Stimulated activated naive CD4-positive, alpha-beta T cell treated with Interleukin-2 at 50 U/mL for 16 hours (primary cell): ENCODE data around the gene DNAAF5.
"Not testable (repeated sequence)": the region's sequence is repeated elsewhere in the genome, so short reads cannot be mapped to it uniquely, and the experiment has no call there.

Experiments used
- DNase-seq: peaks from one replicate; lab custom pipeline; 2025; lab: John Stamatoyannopoulos, UW

DNAAF5 gene

DNA sequence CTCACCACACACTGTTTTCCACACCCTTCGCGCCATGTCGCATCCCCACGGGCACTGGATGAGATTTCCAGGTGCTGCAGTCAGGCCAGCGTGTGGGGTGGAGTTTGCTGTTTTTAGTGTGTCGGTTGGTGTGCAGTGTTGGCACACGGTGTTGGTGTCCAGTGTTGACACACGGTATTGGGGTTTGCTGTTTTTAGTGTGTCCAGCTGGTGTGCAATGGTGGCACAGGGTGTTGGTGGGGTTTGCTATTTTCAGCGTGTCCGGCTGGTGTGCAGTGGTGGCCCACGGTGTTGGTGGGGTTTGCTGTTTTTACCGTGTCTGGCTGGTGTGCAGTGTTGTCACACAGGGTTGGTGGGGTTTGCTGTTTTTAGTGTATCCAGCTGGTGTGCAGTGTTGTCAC, 20.7 kb downstream of the DNAAF5 start:
- DNase-seq = no peak

DNA sequence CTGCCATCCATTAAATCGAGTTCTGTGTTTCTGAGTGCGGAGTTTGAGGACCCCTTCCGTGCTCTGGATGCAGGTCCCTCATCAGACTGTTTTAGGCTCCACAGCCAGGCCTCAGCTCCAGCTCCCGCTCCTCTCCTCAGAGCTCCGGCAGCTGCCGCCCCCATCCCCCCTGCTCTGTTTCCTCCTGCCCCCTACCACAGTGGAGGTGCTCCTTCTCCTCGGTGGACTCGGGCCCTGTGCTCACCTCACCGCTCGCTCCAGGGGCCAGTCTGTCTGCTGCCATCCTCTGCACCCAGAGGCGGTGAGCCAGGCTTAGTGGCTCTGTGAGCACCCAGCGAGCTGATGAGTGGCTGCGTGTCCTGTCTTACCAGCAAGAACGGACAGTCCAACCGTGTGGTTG, 21.9 kb downstream of the DNAAF5 start:
- DNase-seq = no peak

DNA sequence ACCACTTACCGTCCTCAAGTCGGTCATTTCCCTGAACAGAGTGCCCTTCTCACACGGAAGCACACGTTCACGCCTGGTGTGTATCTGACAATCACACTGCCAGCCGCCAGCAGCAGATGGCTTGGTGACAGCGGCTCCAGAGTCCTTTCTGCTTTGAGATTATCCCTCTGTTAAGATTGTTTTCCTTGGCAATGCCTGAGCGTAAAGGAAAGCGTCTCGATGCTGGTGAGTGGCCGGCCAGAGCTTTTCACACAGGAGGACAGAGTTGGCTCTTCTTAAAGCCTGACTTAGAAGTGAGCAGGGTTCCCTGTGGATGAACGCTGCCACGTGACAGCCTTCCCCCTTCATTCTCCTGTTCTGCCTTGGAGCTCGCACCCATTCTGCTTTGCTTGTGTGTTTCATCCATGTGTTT, 22.6 kb downstream of the DNAAF5 start:
- DNase-seq = no peak

DNA sequence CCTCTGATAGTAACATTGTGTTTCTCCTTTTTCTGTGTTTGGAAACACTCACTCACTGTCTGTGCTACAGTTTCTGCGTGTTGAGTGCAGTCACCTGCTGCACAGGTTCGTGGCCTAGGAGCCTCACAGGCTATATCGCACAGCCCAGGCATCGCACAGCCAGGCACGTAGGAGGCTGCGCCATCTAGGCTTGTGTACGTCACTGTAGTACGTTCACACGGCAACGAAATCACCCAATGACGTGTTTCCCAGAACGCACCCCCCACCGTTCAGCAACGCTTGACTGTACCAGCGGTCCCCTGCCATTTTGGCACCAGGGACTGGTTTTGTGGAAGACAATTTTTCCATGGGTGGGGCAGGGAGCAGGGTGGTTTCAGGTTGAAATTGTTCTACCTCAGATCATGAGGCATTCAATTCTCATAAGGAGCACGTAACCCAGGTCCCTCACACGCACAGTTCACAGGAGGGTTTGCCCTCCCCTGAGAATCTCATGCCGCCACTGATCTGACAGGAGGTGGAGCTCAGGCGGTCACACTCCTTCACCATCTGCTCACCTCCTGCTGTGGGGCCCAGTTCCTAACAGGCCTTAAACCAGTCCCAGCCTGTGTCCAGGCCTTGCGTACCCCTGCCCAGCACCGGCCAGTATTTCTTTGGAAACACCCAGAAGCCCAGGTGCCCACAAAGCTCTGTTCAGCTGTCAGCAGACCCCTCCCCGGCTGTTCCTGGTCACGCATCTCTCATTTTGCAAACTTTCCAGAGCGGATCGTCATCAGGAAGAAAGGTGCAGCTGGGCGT, 23.8 kb downstream of the DNAAF5 start:
- no peak for DNase-seq

DNA sequence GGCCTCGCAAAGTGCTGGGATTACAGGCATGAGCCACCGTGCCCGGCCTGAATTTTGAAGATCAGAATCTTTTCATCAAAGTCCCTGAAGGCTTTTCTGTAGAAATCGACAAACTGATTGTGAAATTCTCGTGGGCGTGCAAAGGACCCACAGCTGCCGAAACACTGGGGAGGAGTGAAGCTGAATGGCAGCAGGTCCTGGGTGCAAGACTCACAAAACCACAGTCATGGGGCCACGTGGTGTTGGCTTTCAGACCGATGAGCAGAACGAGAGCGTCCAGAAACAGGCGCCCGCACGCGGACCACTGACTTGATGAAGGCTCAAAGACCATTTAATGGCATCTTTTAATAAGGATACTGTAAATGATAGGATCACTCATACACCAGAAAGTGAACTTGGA, 25.3 kb downstream of the DNAAF5 start:
- DNase-seq = no peak

DNA sequence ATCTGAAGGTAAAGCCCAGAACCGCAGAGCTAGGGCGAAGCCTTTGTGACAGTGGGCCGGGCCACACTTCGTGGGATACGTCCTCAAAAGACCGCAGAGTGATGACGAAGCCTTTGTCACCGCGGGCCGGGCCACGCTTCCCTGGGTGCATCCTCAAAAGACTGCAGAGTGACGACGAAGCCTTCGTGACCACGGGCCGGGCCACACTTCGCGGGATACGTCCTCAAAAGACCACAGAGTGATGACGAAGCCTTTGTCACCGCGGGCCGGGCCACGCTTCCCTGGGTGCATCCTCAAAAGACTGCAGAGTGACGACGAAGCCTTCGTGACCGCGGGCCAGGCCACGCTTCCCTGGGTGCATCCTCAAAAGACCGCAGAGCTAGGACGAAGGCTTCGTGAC, 25.8 kb downstream of the DNAAF5 start:
- DNase-seq = not testable (repeated sequence)

DNA sequence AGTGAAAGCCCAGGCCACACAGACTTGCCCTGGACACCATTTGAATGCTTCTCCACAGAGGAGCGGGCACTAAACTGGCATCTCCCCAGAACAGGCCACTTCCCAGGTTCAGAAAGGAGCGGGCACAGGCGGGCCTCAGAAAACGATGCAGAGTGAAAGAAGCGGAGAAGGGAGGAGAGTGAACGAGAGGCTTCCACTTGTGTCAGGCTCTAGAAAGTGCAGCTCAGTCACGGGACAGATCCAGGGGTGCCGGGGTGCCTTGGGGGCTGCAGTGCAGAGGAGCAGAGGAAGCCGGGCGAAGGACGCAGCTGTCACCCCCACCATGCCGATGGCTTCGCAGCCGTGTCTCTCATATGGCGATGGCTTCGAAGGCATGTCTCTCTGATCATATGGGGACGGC, 26.7 kb downstream of the DNAAF5 start:
- no peak for DNase-seq

DNA sequence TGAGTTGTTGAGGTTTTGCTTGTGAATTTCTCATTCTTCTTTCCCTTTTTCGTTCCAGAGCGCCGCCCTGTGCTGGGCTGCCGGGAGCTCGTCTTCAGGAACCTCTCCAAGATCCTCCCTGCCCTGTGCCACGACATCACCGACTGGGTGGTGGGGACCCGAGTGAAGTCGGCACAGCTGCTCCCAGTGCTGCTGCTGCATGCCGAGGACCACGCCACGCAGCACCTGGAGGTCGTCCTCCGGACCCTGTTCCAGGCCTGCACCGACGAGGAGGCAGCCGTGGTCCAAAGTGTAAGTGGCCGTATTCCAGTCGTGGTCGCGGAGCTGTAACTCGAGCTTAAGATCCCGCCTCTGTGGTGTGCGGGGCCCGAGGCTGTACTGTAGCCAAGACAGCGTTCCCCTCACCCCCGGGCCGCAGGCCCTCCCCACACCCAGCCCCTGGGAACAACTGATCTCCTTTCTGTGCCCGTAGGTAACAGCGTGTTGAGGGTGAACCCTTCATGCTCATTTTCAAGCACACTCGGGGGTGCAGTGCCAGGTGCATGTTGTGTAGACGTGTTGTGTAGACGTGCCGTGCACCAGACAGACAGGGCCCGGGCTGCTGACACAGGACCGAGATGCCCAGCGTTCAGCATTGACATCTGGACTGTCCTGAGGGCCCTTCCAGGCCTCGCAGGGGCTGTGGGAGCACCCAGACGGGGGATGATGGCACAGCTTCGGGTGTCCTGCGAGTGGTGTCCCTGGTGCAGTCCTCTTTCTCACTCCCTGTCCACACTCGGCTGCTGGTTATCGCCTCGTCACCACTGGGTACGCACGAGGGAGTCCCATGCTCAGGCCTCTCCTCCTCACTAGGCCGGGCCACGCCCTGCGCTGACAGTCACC, 28.3 kb downstream of the DNAAF5 start:
- DNase-seq = no peak

DNA sequence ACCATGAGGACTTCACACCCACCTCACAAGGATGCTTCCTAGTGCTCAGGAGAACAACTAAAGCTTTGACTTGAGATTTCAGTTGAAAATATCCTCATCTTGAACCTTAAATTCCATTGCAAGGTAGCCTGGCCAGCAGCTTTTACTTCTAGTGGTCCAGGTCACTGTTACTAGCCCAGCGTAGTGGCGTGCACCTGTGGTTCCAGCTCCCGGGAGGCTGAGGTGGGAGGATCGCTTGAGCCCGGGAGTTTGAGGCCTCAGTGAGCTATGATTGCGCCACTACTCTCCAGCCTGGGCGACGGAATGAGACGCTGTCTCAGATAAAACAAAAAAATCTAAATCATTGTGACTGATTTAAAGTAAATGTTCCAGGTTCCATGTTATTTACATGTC, 28.9 kb downstream of the DNAAF5 start:
- no peak for DNase-seq

DNA sequence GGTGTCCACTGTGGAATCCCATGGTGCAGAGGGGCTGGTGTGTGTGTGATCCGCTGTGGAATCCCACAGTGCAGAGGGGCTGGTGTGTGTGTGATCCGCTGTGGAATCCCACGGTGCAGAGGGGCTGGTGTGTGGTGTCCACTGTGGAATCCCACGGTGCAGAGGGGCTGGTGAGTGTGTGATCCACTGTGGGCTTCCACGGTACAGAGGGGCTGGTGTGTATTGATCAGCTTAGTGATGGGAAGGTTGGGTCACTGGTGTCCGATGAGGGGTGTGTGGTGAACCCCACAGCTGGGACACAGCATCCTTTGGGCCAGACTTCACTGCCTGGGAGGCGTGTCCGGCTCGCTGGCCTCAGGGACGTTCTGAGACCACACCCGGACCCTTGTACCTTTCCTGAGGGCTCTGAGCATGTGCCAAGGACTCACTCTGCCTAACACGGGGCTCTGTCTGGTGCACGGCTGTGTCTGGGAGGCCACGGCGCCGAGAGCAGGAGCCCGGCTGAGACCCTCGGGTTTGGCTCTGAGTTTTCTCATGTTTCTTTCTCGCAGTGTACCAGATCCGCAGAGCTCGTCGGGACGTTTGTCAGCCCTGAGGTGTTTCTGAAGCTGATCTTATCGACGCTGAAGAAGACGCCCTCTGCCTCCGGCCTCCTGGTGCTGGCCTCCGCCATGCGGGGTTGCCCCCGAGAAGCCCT, 29.9 kb downstream of the DNAAF5 start:
- DNase-seq = no peak

DNA sequence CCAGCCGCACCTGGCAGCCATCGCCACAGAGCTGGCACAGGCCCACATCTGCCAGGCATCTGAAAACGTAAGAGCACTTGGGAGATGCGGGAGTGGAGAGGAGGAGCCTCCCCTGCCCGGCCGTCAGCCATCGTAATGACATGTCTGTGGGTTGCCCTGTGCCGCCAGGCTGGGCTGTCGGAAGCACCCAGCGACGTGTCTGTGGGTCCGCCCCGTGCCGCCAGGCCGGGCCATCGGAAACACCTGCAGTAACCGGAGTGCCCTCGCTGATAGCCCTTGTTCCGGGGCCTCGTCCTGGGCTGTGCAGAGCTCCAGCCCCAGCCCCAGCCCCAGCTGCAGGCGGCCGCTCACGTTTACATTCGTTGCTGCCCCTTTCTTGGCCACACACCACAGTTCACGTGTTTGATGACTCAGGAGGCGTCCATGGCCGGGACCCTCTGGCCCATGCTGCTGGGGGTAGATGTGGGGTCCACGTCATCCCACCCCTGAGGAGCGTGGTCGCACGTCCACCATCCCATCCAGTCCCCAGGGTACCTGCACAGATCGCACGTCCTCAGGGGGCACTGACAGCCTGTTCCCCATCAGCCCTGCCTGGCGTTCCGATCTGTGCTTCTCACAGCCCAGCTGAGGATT, 30.5 kb downstream of the DNAAF5 start:
- DNase-seq = no peak

DNA sequence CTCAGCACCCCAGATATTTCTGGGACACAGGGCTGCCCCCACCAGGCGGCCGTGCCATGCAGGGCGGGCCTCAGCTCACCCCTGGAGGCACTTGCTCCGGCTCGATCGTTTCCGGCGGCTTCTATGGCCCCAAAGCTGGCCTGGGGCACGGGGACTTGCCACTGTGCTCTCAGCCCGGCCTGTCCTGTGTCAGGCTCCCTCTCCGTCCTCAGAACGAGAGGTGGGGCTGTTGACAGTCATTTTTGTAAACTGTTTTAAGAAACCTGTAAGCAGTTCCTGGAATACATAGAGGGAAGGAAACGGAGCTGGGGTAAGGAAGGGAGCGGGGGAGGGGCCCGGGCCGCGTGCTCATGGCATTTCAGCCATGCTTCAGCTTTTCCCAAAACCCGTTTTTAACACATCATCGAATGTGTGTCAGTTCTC, 31.3 kb downstream of the DNAAF5 start:
- DNase-seq = no peak

DNA sequence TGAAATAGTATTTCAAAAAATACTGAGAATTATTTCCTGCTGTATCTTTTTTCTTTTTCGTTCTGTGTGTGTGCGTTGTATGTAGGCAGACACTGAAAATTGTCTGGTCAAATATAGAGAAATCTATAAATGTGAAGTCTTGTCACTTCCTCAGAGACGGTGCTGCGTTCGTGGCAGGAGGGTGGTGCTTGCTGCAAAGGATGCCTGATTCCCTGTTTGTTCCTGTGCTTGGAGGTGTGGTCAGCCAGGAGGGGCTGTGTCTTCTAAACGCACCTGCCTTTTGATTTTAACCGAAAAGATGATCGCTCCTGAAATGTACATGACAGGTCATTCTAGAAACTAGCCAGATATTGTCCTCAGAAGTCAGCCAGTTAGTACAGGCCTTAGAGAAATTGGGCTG, 33.1 kb downstream of the DNAAF5 start:
- DNase-seq = no peak

DNA sequence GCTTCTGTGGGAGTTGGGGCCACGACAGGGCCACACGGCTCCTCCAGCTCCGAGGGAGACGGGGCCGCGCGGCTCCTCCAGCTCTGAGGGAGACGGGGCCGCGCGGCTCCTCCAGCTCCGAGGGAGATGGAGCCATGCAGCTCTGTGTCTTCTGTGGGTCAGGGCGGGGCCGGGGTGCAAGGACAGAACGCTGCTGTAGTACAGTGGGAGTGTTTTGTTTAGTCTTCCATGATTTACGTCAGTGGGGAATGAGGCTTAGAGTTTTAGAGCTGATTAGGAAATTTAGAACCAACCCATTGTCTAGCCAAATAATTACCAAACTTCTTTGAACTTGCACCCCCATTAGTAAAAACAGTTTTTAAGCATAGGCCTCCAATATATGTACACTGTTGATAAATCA, 33.5 kb downstream of the DNAAF5 start:
- no peak for DNase-seq

DNA sequence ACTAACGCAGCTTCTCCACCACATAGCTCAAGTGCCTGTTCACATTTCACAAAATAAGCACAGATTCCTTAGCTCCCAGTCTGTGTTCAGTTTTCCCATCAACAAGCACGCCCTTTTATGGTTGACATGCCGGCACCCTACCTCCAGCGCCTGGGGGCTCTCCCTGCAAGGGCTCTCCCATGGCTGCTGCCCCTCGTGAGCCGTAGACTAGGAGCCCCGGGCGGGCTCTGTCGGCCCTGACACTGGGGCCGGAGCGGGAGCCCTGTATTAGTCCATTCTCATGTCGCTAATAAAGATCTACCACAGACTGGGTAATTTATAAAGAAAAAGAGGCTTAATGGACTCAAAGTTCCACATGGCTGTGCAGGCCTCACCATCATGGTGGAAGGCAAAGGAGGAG, 34.6 kb downstream of the DNAAF5 start:
- DNase-seq = no peak

DNA sequence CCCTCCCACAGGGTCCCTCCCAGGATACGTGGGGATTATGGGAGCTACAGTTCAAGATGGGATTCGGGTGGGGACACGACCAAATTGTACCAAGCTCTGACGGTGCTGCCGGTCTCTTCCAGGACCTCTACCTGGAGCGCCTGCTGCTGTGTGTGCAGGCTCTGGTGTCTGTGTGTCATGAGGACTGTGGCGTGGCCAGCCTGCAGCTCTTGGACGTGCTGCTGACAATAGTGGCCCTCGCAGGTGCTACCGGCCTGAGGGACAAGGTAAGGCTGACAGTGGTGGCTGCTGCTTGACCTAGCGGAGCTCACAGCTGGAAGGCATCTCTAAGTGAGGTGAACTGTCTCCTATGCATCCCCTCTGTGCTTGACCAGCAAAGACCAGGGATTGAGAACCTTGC, 35.1 kb downstream of the DNAAF5 start:
- no peak for DNase-seq

DNA sequence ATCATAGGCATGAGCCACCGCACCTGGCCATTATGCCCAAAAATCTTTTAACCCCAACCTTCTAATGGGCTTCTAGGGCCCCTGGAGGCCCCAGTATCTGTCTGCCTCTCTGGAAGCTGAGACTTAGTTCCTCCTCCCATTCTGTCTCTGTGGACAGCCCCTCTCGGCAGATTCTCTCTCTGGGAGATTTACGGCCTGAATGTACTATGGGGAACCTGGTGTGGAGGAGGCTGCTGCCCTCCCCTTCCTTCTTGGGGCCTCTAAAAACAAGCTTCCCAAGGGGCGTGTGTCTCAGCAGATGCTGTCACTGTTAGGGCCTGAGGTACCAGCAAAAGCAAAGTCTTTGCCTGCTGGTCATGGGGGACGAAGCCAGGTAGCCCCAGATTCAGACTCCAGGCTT, 36.4 kb downstream of the DNAAF5 start:
- no peak for DNase-seq

DNA sequence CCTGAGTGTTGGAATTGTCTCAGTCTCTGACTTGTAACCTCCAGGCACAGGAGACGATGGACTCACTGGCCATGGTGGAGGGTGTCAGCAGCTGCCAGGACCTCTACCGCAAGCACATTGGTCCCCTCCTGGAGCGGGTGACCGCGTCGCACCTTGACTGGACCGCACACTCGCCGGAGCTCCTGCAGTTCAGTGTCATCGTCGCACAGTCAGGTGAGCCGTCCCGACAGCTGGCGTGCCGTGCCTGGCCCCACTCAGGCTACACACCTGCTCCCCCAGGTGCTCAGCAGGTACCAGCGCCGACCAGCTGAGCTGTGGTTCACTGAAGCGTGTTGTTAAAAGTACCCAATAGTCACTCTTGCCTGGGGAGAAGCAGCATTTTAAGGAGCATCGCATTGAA, 37.3 kb downstream of the DNAAF5 start:
- no peak for DNase-seq

DNA sequence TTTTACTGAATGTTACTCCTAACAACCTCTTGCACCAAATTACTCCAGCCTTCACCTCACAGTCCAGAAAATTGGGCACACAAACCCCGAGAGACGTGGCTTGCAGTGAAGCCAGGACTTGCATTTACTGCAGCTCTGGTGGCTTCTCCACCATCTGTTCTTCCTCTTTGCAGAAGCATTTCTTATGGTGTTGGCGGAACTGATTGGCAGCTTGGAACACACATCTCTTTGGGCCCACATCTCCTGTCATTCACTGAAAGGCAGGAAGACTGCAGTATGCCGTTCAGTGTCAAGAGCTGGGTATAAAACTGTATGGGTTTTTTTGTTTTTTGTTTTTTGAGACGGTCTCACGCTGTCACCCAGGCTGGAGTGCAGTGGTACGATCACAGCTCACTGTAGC, 38.9 kb downstream of the DNAAF5 start:
- DNase-seq = no peak

DNA sequence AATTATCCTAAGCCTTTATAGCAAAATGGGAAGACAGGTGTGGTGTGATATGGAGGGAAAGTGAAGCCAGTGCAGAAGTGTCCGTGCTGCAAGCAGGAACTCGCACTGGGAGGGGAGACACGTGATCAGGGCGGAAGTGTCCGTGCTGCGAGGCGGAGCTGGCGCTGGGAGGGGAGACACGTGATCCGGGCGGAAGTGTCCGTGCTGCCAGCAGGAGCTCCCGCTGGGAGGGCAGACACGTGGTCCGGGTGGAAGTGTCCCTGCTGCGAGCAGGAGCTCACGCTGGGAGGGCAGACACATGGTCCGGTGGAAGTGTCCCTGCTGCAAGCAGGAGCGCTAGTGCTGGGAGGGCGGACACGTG, 41.1 kb downstream of the DNAAF5 start:
- DNase-seq = no peak

DNA sequence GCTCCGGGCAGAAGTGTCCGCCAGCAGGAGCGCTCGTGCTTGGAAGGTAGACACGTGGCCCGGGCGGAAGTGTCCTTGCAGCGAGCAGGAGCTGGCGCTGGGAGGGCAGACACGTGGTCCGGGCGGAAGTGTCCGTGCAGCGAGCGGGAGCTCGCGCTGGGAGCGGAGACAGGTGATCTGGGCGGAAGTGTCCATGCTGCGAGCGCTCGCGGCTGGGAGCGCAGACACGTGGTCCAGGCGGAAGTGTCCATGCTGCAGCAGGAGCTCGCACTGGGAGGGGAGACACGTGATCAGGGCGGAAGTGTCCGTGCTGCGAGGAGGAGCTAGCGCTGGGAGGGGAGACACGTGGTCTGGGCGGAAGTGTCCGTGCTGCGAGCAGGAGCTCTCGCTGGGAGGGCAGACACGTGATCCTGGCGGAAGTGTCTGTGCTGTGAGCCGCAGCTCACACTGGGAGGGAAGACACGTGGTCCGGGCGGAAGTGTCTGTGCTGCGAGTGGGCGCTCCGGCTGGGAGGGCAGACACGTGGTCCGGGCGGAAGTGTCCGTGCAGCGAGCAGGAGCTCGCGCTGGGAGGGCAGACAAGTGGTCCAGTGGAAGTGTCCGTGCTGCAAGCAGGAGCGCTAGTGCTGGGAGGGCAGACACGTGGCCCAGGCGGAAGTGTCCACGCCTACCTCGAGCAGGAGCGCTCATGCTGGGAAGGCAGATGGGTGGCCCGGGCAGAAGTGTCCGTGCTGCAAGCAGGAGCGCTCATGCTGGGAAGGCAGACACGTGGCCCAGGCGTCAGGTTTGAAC, 41.6 kb downstream of the DNAAF5 start:
- no peak for DNase-seq
